WERI-Rb-1 (cell line): ENCODE measurements around the gene CPNE8.
A peak's percentile ranks its signal among the peaks of the same experiment; 100 is the strongest.

ENCODE experiments used
- DNase-seq: peaks from one replicate; pipeline ENCODE4 v3.0.0-alpha.2; 2020
- H3K27ac ChIP-seq: fragments of 250-450 bp; sonication (Bioruptor Pico); 2 replicates; pipeline ENCODE4 v1.5.1; 2020; ENCODE audit warnings: mild to moderate bottlenecking, moderate library complexity
- H3K27me3 ChIP-seq: fragments of 250-450 bp; sonication (Bioruptor Pico); 2 replicates; pipeline ENCODE4 v1.5.1; 2021; ENCODE audit warnings: mild to moderate bottlenecking, low read depth, moderate library complexity; ENCODE audit not compliant: insufficient read depth, severe bottlenecking
- H3K36me3 ChIP-seq: fragments of 250-450 bp; sonication (Bioruptor Pico); 2 replicates; pipeline ENCODE4 v1.5.1; 2020; ENCODE audit warnings: mild to moderate bottlenecking, moderate library complexity
- H3K4me3 ChIP-seq: 2 replicates; pipeline ENCODE4 v1.5.1; 2011; ENCODE audit warnings: low read depth, mild to moderate bottlenecking, control low read depth, low read length
- H3K9me3 ChIP-seq: fragments of 250-450 bp; sonication (Bioruptor Pico); 2 replicates; pipeline ENCODE4 v1.5.1; 2021; ENCODE audit warnings: mild to moderate bottlenecking, moderate library complexity; ENCODE audit not compliant: severe bottlenecking
- CTCF ChIP-seq: IDR thresholded peaks from 2 replicates; pipeline ENCODE4 v1.5.1; 2011; ENCODE audit warnings: low read depth, mild to moderate bottlenecking, control low read depth, inconsistent platforms, low read length

The CPNE8 gene

GRCh38 chr12:38932320-38932719 is 26.9 kb upstream of the CPNE8 start:
- no peak overlapping the region for H3K4me3 ChIP-seq
- peaks cover 49% of the 10 kb centered on the region for H3K27me3 ChIP-seq
- H3K27ac ChIP-seq: no peak overlapping the region
- no peak for TF ChIP-seq CTCF
- no peaks in the 10 kb centered on the region for H3K9me3 ChIP-seq
- no peaks in the 10 kb centered on the region for H3K36me3 ChIP-seq
- DNase-seq: no peak

GRCh38 chr12:38931461-38931860 is 26.1 kb upstream of the CPNE8 start:
- Histone ChIP-seq H3K36me3 (no peaks in the 10 kb centered on the region), H3K9me3 (no peaks in the 10 kb centered on the region), H3K27ac (no peak overlapping the region), H3K4me3 (no peak overlapping the region), H3K27me3 (peaks cover 41% of the 10 kb centered on the region)
- no peak for TF ChIP-seq CTCF
- no peak for DNase-seq

- Histone ChIP-seq H3K4me3 (no peak overlapping the region), H3K27ac (no peak overlapping the region), H3K27me3 (peaks cover 41% of the 10 kb centered on the region), H3K36me3 (no peaks in the 10 kb centered on the region), H3K9me3 (no peaks in the 10 kb centered on the region)
- no peak for TF ChIP-seq CTCF
- no peak for DNase-seq
These were observed 25.6 kb upstream of the CPNE8 start for GRCh38 chr12:38930990-38931389.

GRCh38 chr12:38926501-38926900 is 21.1 kb upstream of the CPNE8 start:
- no peak overlapping the region for H3K27ac ChIP-seq
- no peaks in the 10 kb centered on the region for H3K36me3 ChIP-seq
- H3K4me3 ChIP-seq: no peak overlapping the region
- no peaks in the 10 kb centered on the region for H3K9me3 ChIP-seq
- no peak for TF ChIP-seq CTCF
- H3K27me3 ChIP-seq: peaks cover 24% of the 10 kb centered on the region
- no peak for DNase-seq

- Histone ChIP-seq H3K36me3 (no peaks in the 10 kb centered on the region), H3K9me3 (no peaks in the 10 kb centered on the region), H3K27ac (no peak overlapping the region), H3K4me3 (no peak overlapping the region), H3K27me3 (peaks cover 25% of the 10 kb centered on the region)
- peak; percentile 44 for DNase-seq
- TF ChIP-seq CTCF: peak; percentile 57
These were observed 15.8 kb upstream of the CPNE8 start for GRCh38 chr12:38921025-38921677.

GRCh38 chr12:38919191-38919590 is 13.8 kb upstream of the CPNE8 start:
- H3K9me3 ChIP-seq: no peaks in the 10 kb centered on the region
- H3K36me3 ChIP-seq: no peaks in the 10 kb centered on the region
- no peak for DNase-seq
- H3K27me3 ChIP-seq: peaks cover 18% of the 10 kb centered on the region
- no peak for TF ChIP-seq CTCF
- H3K27ac ChIP-seq: no peak overlapping the region
- H3K4me3 ChIP-seq: no peak overlapping the region
